Brain microvascular endothelial cell (primary cell): ENCODE measurements around the gene DLX2.

Experiments
- DNase-seq: peaks from one replicate; pipeline ENCODE4 v3.0.0-alpha.2; 2020
- H3K27ac ChIP-seq: fragments of 250-450 bp; sonication (Bioruptor Pico); 2 replicates; pipeline ENCODE4 v1.5.1; 2020; ENCODE audit warnings: mild to moderate bottlenecking, moderate library complexity
- H3K27me3 ChIP-seq: fragments of 250-450 bp; sonication (Bioruptor Pico); replicated peaks from 2 replicates; pipeline ENCODE4 v1.5.1; 2020; ENCODE audit warnings: mild to moderate bottlenecking
- H3K36me3 ChIP-seq: fragments of 250-450 bp; sonication (Bioruptor Pico); replicated peaks from 2 replicates; pipeline ENCODE4 v1.5.1; 2020; ENCODE audit warnings: mild to moderate bottlenecking
- H3K4me3 ChIP-seq: 2 replicates; pipeline ENCODE4 v1.5.1; 2011; ENCODE audit warnings: low read depth, mild to moderate bottlenecking, control low read depth, low read length, moderate library complexity
- CTCF ChIP-seq: IDR thresholded peaks from 2 replicates; pipeline ENCODE4 v1.5.1; 2011; ENCODE audit warnings: low read depth, mild to moderate bottlenecking, moderate library complexity, low read length, control low read depth, inconsistent platforms; ENCODE audit errors: missing control alignments
- in situ Hi-C: cut with HindIII; loops from 2 replicates; pipeline ENCODE4 v1.10.0; 2017; ENCODE audit warnings: low sequenced_read_pairs, low pct_ligation_motif_present

DLX2 gene

GRCh38 chr2:172084645-172085459 is 17.8 kb downstream of the DLX2 start:
- Histone ChIP-seq H3K4me3 (peak overlapping the region; percentile 57), H3K27me3 (peaks cover 86% of the 10 kb centered on the region), H3K36me3 (no peaks in the 10 kb centered on the region), H3K27ac (no peak overlapping the region)
- in situ Hi-C loops: no loop called here
- TF ChIP-seq CTCF: no peak
- DNase-seq: peak; percentile 90

GRCh38 chr2:172084395-172084644 is 18.4 kb downstream of the DLX2 start:
- no peaks in the 10 kb centered on the region for H3K36me3 ChIP-seq
- no peak for TF ChIP-seq CTCF
- H3K4me3 ChIP-seq: peak overlapping the region; percentile 57
- H3K27ac ChIP-seq: no peak overlapping the region
- DNase-seq: no peak
- peaks cover 80% of the 10 kb centered on the region for H3K27me3 ChIP-seq
- in situ Hi-C loops: no loop called here

GRCh38 chr2:172083628-172084394 is 18.9 kb downstream of the DLX2 start:
- no peak overlapping the region for H3K27ac ChIP-seq
- in situ Hi-C loops: no loop called here
- no peak for TF ChIP-seq CTCF
- H3K4me3 ChIP-seq: peak overlapping the region; percentile 57
- DNase-seq: no peak
- H3K36me3 ChIP-seq: no peaks in the 10 kb centered on the region
- peaks cover 75% of the 10 kb centered on the region for H3K27me3 ChIP-seq

- Histone ChIP-seq H3K27ac (no peak overlapping the region), H3K4me3 (peak overlapping the region; percentile 17), H3K36me3 (no peaks in the 10 kb centered on the region), H3K27me3 (peaks cover 68% of the 10 kb centered on the region)
- DNase-seq: no peak
- in situ Hi-C loops: no loop called here
- TF ChIP-seq CTCF: no peak
Observed at GRCh38 chr2:172082944-172083627, 19.6 kb downstream of the DLX2 start.

- Histone ChIP-seq H3K4me3 (no peak overlapping the region), H3K36me3 (no peaks in the 10 kb centered on the region)
- in situ Hi-C loops: no loop called here
Observed at GRCh38 chr2:172082105-172082943, 20.4 kb downstream of the DLX2 start.

More at GRCh38 chr2:172082105-172082943, 20.4 kb downstream of the DLX2 start:
- TF ChIP-seq CTCF: no peak
- DNase-seq: no peak
- H3K27me3 ChIP-seq: peaks cover 60% of the 10 kb centered on the region
- H3K27ac ChIP-seq: no peak overlapping the region
